Activated naive CD4-positive, alpha-beta T cell (primary cell): ENCODE measurements around the gene RIIAD1.
"Not testable (repeated sequence)": the region's sequence is repeated elsewhere in the genome, so short reads cannot be mapped to it uniquely, and the experiment has no call there.

Experiments
- DNase-seq, 4 experiments: peaks; one replicate each; lab custom pipeline; 2025; lab: John Stamatoyannopoulos, UW

RIIAD1 gene

DNA sequence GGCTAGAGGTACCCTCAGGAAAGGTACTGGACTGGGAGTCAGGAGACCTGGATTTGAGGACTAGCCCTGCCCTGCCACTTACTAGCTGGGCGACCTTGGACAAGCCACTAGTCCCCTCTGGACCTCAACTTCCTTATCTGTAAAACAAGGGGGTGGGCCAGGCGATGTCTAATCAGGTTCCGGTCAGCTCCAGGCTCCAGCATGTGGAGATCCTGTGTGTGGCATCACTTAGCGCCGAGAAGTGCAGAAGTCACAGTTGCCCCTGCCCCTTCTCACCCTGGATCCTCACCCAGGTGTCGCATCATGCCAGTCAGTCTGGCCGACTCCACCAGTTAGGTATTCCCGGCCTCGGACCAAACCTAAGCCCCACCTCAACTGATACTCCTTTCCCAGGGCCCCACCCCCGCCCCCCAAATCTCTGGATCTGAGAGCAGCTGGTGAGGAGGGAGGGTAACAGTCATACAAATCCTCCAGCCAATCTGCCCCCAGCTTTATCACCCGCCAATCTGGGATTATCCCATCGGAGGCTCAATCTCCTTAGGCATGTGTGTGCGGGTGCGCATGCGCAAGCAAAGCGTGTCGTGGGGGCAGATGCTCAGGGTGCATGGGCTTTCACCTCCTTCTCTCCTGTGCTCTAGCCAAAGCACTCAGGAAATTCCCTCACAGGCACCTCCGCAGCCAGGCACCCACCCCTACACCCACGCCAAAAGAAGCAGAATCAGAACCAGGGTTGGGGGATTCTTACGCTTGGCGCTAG is 10.1 kb upstream of the RIIAD1 start:
- DNase-seq: no peak

DNA sequence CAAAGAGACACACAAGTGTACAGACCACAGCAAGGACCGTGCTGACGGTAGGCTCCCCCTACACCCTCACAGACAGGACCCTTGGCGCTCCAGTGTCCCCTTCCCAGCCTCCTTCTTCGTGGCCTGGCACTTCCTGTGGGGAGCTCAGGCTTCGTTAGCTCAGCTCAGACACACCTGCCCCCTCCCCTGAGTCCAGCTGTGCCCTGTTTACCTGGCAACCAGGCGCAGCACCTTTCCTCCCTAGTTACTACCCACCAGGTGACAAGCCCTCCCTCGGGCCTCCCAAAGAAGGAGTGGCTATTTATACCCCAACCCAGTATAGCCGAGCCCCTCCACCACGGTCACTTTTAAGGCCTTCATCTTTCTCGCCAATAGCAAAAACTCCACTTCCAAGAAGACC is 9.4 kb upstream of the RIIAD1 start:
- no peak for DNase-seq

DNA sequence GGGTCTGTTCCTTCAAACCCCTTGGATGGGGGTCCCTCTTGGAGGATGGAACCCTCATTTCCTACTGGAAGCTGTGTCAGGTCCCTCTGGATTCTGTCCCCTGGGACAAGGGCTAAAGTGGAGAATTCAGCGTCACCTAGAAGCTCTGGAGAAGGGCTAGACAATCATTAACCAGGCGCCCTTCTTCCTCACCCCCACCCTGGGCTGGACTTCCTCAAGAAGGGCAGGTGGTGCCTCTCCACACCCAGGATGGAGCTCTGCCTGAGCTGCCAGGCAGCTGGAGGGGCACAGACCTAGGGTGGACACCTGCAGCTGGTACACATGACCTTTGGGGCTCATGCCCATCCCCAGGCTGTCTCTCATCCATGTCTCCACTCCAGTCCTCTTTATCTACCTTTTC is 8.3 kb upstream of the RIIAD1 start:
- no peak for DNase-seq

DNA sequence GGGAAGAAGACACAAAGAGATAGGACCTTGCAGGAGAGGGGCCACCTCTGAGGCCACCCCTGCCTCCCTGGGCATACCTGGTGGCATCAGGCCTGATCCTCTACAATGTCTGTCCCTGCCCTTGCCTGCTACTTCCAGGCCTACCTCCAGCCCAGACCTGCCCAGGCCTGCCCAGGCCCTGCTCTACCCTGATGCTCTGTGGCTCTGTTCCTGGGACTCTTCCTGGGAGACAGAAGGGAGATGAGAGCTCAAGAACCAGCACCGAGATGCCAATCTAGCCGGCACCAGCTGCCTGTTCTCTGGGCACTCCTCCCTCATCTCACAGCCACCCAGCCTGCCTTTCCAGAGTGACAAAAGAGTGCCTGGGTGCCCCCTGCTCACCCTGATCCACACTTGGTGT is 7.4 kb upstream of the RIIAD1 start:
- DNase-seq: no peak

DNA sequence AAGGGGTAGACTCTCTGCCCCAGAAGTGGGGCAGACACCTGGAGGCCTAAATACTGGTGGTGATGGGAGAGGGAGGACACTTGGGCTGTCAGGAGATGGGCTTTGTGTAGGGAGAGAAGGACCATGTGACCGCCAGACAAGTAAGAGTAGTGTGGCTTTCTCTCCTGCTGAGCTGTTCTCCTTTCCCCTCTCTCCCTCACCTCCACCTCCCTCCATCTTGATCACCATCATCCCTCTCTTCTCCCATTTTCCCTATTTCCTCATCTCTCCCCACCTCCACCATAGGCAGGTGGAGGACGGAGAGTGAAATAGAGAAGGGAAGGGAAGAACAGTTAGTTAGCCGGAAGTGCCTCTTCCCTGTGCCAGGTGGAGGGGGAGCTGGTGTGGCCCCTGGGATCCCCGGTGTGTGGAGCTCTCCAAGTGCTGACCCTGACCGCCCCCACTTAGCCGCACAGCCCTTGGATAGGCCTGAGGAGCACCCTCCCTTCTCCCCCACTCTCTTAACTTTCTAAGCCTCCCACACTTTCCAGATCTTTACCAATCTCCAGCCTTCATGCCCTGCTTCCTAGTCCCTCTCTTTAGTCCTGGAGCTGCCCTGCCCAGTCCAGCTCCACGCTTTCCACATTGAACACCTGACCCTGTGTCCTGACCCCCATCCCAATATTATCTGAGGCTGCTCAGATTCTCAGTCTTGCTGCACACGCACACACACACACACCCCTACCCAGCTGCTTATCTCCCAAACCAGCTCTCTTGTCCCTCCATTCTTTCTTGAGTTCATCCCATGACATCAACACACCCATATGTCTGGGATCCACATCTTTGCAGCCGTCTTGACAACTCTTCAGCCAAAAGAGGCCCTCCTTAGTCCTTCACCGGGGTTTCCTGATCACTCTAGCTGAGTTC is 6.2 kb upstream of the RIIAD1 start:
- no peak for DNase-seq

DNA sequence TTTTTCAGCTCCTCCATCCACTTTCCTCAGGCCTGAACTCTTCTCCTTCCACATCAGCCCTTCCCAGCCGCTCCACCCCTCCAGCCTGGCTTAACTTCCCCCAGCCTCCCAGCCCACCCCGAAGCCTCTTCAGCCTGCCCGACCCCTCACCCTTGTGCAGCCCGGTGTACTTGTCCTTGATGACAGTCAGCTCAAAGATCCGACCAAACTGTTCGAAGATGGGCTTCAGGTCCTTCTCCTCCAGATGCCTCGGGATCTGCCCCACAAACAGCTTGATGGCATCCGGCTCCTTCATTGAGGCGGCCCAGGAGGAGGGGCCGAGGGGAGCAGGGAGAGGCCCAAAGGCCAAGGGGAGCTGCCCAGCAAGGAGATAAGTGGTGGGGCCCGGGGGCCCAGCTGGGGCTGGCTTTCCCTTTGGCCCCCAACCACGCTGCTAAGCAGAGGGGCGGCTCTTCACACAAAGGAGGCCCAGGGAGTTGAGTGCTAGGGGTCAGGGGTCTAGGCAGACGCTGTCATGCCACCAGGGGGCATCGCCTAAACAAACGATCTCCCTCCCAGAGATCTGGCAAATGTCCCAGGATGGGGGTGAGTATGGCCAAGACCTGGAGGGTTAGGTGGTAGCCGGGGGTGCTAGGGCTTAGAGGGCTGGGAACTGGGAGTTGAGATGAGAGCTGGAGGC is 5.5 kb upstream of the RIIAD1 start:
- no peak for DNase-seq

DNA sequence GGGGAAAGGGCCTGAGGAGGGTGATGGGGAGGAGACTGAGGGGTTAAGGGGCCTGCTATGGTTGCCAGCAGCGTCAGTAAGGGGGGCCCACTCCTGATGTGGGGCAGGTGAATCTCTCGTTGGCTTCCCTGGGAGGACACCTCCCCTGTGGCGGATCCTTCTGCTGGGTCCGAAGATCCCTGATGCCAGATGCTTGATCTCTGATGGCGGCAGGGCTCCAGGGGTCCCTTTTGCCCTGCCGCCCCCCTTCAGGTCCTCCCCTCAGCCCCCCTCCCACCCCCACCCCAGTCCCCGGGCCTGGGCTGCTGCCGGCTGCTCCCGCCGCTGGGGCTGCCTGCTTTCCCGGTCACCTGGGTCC is 4.9 kb upstream of the RIIAD1 start:
- no peak for DNase-seq

DNA sequence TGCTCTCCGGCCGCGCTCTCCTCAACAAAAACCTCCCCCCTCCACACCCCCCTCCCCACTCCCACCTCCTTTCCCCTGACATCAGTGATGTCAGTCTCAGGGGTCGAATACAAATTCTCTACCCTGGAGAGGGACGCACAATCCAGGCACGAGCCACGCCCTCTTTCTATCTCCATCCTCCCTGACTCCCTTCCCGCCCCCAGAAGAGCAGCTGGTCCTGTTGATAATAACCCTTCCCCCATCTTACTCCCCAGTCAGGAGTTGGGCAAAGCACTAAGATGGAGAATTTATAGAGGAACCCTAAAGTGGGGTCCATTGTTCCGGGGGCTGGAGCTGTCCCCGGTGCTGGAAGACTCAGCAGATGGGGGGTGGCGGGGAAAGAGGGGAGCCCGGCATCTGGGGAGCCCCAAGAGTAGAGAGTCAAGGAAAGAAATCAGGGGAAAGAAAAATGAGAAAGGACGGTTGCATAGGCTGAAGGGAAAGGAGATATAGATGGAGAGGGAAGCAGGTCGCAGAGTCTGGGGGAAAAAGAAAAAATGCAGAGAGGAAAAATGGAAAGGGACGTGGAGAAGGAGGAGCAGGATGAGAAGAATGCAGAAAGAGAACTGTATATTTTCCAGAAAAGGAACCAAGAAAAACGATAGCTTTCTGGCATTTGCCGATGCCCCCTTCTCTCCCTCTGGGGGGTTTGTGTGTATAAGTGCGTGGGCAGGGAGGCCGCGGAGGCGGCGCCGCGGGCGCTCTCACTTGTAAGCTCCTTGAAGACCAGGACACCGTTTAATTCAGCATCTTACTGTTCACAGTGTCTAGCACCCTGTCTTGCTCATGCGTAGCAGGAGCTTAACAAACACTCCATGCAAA is 4.3 kb upstream of the RIIAD1 start, which contains the start of gene CELF3:
Gene CELF3 (minus strand): TSS at position 33 of the 861 bp plus-strand sequence. CDS start 783 bp downstream, outside the sequence.
- DNase-seq: no peak

DNA sequence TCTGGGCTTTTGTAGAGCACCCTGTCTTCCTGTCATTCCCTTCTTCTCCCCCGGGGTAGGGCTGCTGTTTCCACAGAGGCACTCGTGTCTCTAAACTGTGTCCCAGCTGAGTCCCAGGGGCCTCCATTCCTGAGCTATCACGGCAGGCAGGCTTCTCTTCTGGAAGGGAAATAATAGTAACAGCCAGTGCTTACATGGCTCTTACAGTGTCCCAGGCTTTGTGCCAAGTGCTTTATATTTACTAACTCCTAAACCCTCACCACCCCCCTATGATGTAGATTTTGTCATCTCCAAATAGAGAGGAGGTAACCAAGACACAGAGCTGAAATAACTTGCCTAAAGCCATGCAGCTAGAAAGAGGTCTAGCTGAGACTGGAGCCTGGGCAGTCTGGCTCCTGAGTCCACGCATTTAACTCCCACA is 3.3 kb upstream of the RIIAD1 start:
- DNase-seq: no peak

DNA sequence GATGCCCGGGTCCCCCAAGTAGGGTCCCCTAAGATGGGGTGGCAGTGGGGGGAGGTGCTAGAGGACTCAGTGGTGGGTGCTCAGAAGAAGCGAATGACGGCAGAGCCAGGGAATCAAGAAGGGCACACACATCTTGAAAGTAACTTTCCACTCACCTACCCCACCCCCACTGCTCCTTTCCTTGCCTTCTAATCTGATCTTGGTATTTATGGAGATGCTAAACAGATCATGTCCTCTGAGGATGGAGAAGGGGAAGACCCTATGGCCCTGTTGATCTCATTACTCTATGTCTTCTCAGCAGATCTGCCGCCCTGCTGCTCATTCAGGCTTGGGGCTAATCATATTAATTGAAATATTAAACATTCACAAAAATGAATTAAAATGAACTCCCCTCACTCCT is 2.7 kb upstream of the RIIAD1 start:
- DNase-seq: no peak

DNA sequence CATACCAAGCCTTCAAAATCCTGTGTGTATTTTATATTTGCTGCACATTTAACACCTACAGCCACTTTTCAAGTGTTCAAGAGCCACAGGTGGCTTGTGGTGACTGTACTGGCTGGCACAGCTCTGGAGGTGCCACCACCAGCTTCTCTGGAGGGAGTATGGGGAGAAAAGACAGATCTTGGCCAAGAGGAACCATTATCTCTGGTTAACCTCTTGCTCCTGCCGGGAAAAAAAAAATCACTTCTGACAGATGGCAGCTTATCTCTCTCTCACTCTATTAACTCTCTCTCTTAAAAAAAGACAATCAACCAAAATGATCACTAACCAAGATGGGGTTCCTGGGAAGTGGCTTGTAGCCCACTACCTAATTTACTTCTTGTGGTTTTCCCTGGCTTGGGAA is 1.2 kb upstream of the RIIAD1 start:
- DNase-seq: no peak

DNA sequence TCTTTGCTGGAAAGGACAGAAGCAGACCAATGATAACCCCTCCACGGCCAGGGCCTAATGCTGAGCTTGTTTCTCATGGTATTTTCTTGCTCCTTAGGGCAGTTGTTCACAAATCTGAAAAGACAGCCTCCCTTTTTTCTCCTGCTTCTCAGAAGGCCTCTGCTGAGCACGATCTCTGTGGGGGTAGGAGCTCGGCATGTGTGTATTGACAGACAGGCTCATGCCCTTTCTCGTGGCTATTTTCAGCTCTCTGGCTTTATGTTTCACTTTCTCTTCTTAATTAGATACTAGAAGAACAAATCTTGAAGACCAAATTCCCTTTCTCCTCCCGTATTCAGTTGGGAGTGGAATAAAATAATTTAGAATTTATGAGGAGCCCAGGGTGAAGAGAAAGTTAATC is 768 bp upstream of the RIIAD1 start:
- no peak for DNase-seq

DNA sequence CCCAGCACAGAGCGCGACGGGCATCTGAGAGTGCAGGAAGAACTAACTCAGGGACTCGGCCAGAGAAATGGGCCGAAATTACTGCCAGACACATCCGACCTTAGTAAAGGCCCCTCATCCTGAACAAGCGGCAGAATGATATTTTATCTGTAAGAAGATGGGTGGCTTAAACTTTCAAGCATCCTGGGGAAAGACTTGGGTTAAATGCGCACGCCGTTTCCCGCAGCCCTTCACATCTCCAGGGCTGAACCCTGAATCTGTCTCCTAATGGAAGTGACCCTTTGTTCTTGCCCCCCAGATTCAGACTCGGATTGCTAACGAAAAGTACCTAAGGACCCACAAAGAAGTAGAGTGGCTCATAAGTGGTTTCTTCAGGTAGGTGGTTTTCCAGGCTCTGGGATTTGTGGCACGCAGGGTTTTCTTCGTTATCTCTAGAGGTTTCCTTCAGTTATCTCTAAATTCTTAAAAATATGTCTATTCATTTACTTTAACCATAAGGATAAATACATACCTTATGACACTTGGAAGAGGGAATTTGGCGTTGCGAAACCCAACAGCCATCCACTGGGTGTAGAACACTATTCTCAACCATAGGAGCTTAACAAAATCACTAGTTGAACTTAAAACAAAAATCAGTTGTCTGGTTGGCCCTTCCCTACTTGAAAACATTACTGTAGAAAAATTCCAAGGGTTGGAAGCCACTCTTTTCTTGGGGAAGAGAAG is 627 bp downstream of the RIIAD1 start:
- DNase-seq: no peak

DNA sequence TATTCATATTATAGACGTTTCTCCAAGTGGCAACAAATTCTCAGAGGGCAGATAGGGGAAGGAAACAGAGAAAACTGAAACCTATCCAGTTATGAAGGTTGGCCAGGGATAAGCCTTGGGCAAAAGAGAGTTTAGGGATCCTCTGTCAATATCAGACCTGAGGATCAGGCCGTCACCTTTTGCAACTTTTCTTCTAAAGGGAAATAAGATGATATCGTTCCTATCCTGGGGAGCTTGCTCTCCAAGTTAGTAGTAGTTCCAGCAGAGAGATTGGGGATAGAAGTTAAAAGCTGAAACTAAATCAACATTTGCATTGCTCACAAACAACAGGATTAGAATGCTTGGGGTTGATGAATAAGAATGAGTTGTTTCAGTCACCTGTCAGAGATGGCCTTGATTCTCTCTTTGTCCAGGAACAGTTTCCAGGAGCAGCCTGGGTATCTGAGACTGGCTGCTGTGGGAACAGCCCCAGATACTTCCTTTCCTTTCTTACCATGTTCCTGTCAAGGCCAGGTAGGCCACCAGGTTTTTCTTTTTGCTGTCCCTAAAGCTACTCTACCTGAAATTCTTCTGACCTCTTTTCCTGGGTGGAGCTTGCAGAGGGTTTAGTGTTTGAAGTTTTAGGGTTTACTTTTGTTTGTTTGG is 2.5 kb downstream of the RIIAD1 start:
- no peak for DNase-seq

DNA sequence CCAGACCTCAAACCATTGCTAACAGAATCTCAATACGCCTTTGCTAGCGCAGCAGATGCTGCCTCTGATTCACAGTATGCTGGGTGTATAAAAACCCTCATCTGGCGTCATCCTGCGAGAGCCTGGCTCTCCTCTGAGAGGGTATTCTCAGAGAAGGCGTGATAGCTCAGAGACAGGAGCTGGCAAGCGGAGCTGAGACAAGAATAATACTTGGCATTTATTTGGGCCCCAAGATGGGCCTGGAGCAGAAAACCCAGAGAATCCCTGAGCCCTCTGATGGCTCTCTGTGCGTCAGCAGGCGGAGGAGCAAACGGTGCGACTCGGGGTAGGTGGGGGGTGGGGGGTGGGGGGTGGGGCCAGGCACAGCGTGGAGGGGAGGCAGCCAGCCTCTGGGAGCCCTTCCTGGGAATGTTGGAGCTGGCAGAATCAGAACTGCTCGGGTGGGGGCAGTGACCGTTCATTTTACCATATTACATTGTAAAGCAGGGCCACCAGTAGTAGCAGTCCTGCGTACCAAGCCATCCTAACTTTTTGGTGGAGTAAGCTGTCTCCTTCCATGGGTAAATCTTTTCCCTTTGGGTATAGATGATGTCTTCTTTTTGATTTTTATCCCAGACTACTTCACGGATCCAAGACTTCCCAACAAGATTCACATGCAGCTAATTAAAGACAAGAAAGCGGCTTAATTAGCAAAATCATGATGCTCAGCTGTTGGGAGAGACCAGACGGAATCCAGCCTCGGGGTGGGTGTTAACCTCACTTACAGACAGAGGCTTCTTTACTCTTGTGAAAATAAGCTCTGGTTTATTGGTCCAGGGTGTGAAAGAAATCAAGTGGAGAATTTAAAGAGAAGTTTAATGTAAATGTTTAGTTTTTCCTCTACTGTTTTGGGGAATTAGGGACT is 7.1 kb downstream of the RIIAD1 start:
- no peak for DNase-seq

DNA sequence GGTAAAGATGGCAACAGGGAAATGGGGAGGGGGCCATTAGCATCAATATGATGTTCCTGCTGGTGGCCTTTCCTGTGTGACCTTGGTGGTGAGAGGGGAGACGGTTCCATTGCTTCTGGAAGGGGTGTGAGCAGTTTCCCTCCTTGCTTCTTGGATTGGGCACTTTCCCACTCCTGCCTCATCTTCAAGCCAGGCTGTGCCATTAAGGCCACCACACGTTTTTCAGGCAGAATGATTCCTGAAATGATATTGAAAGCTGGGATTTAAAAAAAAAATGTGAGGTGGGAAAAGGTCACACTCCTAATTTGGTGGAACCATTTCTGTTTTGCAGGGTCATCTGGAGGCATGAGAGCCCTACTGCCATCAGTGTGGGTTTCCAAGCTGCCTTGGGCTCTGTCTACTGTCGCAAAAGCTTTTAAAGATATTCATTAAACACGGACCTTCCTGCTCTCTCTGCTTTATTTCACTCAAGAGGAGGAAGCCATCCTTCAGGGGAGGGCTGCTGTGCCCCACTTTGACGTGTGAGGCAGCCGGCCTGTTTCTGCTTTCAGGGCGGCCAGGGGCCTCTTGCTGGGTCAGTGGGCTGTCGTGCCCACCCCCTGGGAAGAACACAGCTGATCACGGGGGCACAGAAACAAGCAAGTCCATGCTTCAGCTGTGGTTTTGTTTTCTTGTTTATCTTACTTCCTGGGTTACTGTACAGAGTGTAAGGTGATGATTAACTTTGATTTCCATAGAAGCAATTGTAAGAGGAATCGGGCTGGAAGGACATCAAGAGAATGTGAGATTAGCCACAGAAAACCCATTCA is 8.0 kb downstream of the RIIAD1 start:
- no peak for DNase-seq

DNA sequence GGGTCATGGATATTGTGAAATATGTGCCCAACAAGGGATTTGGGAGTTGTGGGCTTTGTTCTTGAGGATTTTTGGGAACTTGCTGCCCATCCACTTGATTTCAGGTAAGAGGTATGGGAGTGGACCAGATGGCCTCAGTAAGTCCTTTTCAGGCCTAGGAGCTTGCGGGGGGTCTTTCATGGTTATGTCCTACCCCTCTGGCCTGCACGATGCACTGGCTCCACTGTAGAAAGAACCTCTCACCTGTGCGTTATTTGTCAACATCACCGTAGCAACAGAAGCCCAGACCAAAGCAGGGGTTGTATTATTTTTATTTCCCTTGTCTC is 8.6 kb downstream of the RIIAD1 start:
- no peak for DNase-seq

DNA sequence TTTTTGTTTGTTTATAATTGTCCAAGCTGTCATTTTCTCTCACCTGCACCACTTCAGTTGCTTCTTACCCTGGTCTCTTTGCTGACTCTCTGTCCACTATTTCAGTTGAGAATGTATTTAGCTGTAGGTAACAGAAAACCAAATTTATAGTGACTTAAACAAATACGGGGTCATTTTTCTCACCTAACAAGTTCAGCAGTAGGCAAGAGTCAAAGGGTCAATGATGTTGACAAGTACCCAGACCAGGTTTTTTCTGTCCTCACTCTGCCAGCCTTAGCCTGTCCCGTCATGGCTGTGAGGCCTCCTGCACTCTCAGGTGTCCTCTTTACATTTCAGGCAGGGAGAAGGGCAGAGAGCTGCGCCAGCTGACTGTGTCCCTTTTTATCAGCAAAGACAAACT is 11.8 kb downstream of the RIIAD1 start:
- no peak for DNase-seq

DNA sequence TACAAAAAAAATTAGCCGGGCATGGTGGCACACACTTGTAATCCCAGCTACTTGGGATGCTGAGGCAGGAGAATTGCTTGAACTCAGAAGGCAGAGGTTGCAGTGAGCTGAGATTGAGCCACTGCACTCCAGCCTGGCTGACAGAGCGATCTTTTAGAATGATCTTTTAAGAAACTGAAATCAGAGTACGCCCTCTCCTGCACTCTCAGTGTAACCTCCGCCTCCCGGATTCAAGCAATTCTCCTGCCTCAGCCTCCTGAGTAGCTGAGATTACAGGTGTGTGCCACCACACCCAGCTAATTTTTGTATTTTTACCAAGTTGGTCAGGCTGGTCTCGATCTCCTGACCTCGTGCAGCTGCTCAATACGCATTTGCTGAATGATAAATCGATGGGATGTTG is 12.7 kb downstream of the RIIAD1 start:
- not testable (repeated sequence) for DNase-seq
